ENCODE results near the gene IDH3B.
"Not testable (repeated sequence)": the region's sequence is repeated elsewhere in the genome, so short reads cannot be mapped to it uniquely, and the experiment has no call there.

IDH3B gene

DNA sequence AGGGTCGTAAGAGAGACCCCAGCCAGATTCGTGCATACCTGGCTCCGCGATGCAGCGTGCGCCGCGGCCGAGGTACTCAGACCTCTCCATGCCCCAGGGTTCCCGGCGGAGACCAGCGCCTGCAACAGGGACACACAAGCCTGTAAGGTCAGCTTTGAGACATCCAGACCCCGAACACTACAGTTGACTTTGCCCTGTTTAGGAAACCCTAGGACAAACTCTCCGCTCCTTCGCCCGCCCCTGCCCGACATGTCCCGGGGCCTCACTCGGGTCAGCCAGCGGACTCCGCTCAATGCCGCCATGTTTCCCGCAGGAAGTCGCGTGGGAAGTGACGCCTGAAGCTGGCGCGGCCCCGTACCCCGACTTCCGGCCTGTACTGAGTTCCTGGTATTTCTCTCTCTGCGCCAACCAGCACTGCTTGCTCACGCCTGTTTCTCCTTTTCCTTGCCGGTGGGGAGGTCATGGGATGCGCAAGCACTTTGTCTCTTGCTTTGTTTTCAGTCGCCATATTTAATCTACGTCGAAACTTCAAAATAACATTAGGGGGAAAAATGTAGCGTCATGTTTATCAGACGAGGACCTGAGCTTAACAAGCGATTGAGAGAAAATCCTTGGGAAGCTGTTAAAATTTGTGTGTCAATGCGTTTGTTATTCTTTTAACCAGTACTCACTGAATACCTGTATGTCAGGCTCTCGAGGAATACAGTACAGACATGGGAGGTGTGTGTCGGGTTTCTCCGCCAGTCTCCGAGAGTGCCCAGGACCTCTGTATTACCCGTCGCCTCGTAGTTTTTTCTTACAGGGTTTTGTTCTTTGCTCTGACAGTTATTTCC lies at the start of gene IDH3B:
Gene IDH3B (minus strand): TSS at position 330 of the 833 bp plus-strand sequence. CDS start 28 bp downstream, at position 302.
- DNase-seq (ENCODE audit: low read depth) = peak; percentile 85

DNA sequence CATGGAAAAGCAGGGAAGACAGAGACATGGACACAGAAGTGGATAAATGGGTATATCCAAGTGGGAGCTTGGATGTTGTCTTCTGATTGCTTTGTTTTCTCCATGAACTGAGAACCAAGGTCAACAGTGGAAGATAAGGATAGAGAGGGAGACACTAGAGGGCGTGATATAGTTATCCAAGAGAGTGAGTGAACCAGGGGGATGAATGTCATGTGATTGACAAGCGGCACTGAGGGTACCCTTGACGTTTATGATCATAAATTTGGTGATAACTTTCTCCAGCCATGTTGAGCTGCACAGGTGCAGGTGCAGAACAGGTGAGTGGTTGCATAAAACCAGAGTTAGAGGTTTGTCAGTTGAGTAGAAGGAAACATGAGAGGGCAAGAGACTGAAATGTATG lies 49.3 kb upstream of the IDH3B start:
- no peak for DNase-seq (ENCODE audit: low read depth)

DNA sequence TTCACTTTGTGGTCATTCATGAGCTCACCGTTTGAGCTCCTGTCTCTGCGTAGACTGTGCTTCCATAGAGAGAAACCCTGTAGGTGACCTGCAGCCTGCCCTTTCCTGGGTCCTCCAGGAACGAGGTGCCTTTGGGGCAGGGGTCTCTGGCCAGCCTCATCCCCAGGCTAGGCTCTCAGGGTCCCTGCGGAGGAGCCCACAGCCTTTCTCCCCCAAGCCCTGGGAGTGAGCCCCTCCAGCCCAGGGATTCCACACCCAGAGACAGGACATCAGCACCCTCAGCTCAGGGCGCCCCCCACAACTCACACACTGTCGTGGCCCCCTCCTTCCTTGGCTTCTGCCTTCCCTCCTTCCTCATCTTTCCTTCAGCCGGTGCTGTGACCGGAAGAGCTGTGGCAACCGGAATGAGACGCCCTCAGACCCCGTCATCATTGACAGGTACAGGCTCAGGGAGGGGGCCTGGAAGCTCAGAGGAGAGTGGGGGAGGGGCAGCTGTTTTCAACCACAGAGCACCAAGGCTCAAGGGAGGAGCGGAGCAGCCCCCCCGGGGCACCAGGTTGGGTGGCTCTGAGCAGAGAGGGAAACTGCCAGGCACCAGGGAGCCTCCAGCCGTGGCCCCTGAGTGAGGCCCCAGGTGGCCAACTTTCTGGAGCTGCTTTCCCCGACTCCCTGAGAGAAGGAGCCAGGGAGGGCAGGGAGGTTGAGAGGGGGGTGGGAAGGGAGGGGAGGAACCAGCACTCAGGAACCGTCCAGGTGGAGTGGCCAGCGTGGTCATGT lies 45.4 kb upstream of the IDH3B start:
- no peak for DNase-seq (ENCODE audit: low read depth)

GRCh38 chr20:2708665-2709064 lies 44.6 kb upstream of the IDH3B start:
- DNase-seq (ENCODE audit: low read depth) = no peak

DNA sequence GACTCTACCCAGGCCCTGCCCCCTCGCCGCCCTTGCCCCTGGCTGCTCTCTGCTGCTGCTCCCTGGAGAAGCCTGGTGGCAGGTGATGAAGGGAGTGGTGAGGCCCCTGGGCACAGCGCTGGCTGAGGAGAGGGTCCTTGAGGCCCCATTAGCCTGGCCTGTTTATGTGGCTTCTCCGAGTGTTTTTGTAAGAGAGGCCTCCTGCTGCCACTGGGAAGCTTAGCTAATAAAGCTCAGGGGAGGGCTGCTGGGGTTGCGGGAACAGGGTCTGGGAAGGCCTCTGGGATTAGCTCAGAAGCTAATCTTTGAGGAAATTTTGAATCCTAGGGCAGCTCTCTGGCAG lies 44.0 kb upstream of the IDH3B start:
- no peak for DNase-seq (ENCODE audit: low read depth)

DNA sequence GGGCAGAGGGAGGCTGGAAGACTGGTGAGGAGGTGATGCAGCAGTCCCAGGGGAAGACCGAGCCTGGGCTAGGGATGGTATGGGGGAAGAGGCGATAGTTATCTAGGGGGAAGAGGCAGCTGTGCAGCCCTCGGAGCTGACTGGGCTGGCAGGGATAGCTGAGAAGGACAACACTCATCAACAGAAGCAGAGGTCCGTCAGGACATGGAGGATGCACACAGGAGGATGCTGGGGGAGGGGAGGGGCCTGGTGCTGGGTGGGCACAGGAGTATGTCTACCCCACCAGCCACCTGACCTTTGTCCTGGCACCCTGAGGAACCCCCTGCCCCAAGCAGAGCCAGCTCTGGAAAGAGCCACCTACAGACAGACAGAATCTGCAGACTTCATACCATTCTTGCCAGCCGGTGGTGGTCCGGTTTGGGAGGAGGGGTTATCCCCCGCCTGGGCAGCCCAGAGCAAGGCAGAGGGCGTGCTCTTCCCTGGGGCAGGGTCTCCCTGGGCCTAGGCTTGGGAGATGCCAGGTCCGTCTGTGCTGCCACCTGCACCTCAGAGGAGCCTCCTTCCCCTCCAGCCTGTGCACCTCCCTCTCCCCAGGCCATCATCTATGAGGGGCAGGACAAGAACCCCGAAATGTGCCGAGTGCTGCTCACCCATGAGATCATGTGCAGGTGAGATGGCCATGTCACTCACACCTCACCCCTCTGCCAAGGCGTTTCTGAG lies 43.5 kb upstream of the IDH3B start:
- DNase-seq (ENCODE audit: low read depth) = no peak

DNA sequence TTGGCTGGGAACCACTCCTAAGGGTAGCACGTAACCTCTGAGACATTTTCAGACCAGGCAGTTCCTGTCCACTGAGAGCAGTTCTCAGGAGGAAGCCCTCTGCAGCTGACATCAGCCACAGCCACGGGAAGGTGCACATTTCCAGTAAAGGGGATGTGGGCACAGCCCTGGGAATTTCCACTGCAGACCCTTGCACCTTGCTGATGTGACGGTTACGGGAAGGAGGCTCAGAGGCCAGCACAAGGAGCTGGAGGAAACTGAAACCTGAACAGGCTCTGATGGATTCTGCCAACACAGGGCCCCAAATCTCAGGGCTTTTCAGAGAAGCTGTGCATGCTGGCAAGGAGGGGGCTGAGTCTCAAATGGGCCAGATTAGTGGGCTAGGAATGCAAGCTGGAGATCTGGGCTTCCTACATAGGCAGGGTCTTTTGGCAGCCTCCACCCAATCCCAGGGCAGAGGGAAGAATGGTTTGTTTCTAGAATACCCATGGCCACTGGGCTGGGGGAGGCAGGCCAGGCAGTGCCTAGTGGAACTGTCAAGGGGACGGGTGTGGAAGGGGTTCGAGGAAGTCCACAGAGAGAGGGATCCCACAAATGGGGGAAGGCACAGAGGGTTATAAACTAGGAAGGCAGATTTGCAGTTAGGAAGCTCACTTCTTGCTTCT lies 42.8 kb upstream of the IDH3B start:
- no peak for DNase-seq (ENCODE audit: low read depth)

DNA sequence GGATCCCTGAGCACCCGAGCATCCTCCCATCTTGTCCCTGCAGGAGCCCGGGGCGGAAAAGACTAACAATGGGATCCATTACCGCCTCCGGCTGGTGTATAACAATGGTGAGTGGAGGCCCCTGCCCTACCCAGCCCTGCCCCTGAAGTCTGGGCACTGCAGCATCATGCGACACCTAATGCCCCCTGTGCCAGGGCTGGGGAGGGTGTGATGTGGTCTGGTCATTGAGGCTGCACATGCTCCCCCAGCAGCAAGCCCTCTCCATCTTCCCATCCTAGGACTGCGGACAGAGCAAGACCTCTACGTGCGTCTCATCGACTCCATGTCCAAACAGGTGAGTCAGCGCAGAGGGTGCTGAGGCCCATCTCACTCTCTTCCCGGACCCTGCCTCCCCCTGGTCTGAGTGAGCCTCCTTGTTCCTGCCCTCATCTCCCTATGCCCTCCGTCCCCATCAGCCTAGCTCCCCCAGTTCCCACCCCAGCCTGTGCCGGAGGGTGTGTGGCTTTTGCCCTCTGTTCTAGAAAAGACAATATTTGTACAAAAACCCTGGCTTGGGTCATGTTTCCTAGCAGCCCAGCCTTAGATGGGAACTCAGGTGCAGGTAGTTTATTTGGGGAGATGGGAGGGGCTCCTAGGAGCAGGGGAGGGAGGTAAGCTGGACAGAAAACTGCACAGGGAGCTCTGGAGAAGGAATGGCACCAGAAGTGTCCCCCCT lies 42.1 kb upstream of the IDH3B start:
- DNase-seq (ENCODE audit: low read depth) = no peak

- no peak for DNase-seq (ENCODE audit: low read depth)
Measured at GRCh38 chr20:2703716-2704475, 39.9 kb upstream of the IDH3B start.

- no peak for DNase-seq (ENCODE audit: low read depth)
Measured at GRCh38 chr20:2701671-2702081, 37.7 kb upstream of the IDH3B start.

DNA sequence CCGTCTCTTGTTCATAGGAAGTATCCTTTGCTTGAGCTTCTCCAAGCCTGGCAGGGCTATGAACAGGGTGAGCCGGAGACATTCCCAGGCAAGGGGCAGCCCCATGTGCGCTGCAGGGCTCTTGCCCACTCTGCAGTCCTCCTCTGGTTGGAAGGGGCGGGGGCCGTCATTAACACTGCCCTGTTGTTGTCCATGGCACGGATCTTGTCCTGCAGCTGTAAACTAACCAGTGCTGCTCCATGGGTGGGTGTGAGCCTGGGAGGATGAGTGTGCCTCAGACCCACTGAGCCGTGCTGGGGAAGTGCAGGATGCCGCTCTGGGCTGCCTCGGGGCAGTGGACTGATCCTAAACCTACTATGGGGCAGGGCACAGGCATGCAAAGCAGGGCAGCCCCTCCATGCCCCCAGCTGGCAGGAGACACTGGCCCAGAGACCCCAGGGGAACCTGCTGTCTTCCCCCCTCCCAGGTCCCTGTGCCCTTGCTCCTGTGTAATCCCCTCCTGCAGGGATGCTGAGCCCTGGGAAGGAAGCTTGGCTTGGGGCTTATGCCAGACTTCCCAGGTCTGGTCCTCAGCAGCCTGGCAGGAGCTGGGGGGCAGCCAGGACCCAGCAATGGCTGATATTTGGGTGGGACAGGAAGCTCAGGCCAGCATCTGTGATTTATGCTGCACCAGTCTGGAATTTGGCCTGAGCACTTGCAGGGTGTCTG lies 37.1 kb upstream of the IDH3B start:
- no peak for DNase-seq (ENCODE audit: low read depth)

- DNase-seq (ENCODE audit: low read depth) = no peak
Measured at GRCh38 chr20:2699775-2700413, 35.9 kb upstream of the IDH3B start.

DNA sequence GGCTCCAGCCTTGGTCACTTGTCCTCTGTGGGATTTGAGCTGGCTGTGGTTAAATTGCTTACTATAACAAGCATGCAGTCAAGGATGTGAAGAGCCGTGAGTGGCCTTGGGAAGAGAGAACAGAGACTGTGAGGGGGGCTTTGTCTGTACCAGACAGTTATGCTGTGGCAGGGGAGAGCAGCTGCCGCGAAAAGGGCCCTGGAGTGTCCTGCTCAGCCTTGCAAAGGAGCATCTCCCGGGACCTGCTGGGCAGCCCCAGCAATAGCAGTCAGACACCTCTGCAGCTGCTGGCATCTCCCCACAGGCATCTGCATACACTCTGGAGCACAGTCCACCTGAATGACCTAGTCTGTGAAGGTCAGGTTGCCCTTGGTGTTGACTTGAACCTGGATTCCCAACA lies 34.9 kb upstream of the IDH3B start:
- DNase-seq (ENCODE audit: low read depth) = no peak

DNA sequence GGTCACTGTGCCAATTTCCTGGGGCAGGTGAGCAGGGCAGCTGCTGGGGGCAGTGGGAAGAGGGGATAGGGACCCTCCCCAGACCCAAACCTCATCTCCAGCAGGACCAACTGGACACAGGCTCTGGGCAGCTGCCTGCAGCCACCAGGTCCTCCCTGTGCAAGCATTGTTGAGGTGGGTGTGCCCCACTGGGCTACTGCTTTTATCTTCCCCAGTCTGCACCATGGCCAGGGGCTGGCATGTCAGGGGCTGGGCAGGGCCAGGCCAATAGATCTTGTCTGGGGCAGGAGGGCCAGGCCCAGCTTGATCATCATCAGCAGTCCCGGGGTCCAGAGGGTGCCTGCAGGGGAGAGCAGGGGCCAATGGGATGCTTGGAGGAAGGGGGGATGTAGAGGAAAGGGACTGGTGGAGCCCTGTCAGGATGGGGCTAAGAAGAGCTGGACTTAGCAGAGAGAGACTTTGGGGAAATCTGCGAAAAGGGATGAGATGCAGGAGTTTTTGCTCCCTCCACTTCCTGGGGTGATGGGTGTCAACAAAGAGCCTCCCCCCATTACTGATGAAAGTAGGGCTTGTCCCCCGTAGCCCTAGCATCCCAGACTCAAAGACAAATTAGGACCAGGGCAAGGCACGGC lies 34.3 kb upstream of the IDH3B start:
- no peak for DNase-seq (ENCODE audit: low read depth)

GRCh38 chr20:2697768-2698167 lies 33.8 kb upstream of the IDH3B start:
- DNase-seq (ENCODE audit: low read depth) = no peak

- no peak for DNase-seq (ENCODE audit: low read depth)
Measured at GRCh38 chr20:2696646-2697045, 32.6 kb upstream of the IDH3B start.

GRCh38 chr20:2695984-2696525 lies 32.0 kb upstream of the IDH3B start:
- not testable (repeated sequence) for DNase-seq (ENCODE audit: low read depth)

DNA sequence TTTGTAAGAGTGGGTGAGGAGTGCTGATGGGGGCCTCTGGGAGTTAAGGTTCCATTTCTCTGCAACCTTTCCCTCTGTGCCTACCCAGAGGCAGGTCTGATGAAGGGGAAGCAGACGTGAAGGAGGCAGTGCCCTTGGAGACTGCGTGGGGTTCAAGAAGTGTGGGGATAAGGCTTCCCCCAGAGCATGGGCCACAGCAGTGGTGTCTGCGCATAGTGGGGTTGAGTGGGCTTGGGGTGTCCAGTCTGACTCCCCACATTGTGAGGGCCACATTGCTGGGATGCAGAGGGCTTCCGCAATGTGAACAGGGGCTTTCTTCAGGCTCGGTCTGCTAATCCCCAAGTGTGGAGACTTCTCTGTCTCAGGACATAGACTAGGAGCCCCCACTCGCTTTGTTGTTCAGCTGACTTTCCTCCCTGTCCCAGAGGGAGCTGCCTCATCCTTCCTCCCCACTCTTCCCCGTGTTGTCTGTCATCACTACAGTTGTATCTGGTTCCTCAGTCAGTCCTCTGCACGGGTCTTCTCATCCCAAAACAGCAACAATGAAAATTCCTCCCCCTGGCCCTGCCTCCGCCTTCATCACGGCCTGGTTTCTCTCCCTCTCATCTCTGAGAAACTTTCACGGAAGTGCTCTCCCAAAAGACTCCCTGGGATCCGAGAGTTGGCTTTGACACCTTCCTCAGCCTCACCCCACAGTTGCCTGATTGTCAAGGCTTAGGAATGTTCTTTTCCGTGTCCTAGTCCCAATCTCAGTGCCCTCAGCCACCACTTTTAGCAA lies 31.4 kb upstream of the IDH3B start:
- DNase-seq (ENCODE audit: low read depth) = no peak
